SK-N-SH (cell line): ENCODE measurements around the gene ACBD6.

Source experiments
- RCOR1 ChIP-seq: fragments of 150-350 bp; IDR thresholded peaks from 2 replicates; pipeline ENCODE4 v1.6.1; 2017; ENCODE audit warnings: antibody characterized with exemption, low read length
- TCF12 ChIP-seq: IDR thresholded peaks from 2 replicates; pipeline ENCODE4 v1.4.0; 2012
- TF ChIP-seq, protein P1 (sequence below): fragments of 200-600 bp; sonication (generic); IDR thresholded peaks from 2 replicates; pipeline ENCODE4 v1.6.1; 2017; ENCODE audit warnings: antibody characterized with exemption, mild to moderate bottlenecking, moderate library complexity

- TF ChIP-seq, protein P1, sequence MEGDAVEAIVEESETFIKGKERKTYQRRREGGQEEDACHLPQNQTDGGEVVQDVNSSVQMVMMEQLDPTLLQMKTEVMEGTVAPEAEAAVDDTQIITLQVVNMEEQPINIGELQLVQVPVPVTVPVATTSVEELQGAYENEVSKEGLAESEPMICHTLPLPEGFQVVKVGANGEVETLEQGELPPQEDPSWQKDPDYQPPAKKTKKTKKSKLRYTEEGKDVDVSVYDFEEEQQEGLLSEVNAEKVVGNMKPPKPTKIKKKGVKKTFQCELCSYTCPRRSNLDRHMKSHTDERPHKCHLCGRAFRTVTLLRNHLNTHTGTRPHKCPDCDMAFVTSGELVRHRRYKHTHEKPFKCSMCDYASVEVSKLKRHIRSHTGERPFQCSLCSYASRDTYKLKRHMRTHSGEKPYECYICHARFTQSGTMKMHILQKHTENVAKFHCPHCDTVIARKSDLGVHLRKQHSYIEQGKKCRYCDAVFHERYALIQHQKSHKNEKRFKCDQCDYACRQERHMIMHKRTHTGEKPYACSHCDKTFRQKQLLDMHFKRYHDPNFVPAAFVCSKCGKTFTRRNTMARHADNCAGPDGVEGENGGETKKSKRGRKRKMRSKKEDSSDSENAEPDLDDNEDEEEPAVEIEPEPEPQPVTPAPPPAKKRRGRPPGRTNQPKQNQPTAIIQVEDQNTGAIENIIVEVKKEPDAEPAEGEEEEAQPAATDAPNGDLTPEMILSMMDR, result no peak
- TF ChIP-seq RCOR1 (no peak), TCF12 (no peak)
Observed at GRCh38 chr1:180250883-180251509, 251.4 kb downstream of the ACBD6 start.
